MCF 10A (cell line): ENCODE data around the gene PKP4. TPM values are rescaled to one million over a fixed set of nuclear protein-coding genes. Genes with fewer than 3 reads are reported as not detected.

ENCODE experiments used
- BruUV-seq: library from RNA; stranded (reverse); fragments of 400-500 nt; replicated peaks from 2 replicates; lab custom pipeline; 2021; lab: Mats Ljungman, UMichigan
- CTCF ChIA-PET: fragments of 300-600 bp; sonication (Branson Sonifier 250); formaldehyde crosslinking; extraction: SDS; loops from one replicate; lab custom pipeline; 2021; ENCODE audit warnings: antibody characterized with exemption, inconsistent platforms; lab: Yijun Ruan, JAX
- POLR2A ChIA-PET: fragments of 300-600, 350-650 bp; sonication (Branson Sonifier 250); formaldehyde crosslinking; extraction: SDS; loops from one replicate; lab custom pipeline; 2020; ENCODE audit warnings: antibody characterized with exemption, inconsistent platforms; lab: Yijun Ruan, JAX
- DNase-seq: peaks from one replicate; pipeline ENCODE4 v3.0.0-alpha.2; 2018; ENCODE audit not compliant: unreplicated experiment
- H3K27ac Mint-ChIP-seq: one replicate; pipeline ENCODE4 v1.8.0; 2022; ENCODE audit warnings: mild to moderate bottlenecking, low read depth, mixed read lengths; ENCODE audit not compliant: unreplicated experiment
- H3K27me3 Mint-ChIP-seq: one replicate; pipeline ENCODE4 v1.8.0; 2022; ENCODE audit warnings: mixed read lengths; ENCODE audit not compliant: insufficient read depth, unreplicated experiment
- H3K36me3 Mint-ChIP-seq: one replicate; pipeline ENCODE4 v1.8.0; 2022; ENCODE audit warnings: mild to moderate bottlenecking, moderate library complexity, mixed read lengths; ENCODE audit not compliant: insufficient read depth, unreplicated experiment
- H3K4me1 Mint-ChIP-seq: one replicate; pipeline ENCODE4 v1.8.0; 2022; ENCODE audit warnings: mixed read lengths; ENCODE audit not compliant: insufficient read depth, unreplicated experiment
- H3K4me3 Mint-ChIP-seq: one replicate; pipeline ENCODE4 v1.8.0; 2022; ENCODE audit warnings: mild to moderate bottlenecking, moderate library complexity, mixed read lengths; ENCODE audit not compliant: unreplicated experiment
- H3K9me3 Mint-ChIP-seq: one replicate; pipeline ENCODE4 v1.8.0; 2022; ENCODE audit warnings: mixed read lengths; ENCODE audit not compliant: unreplicated experiment
- intact Hi-C: fragments of 100-400 bp; cut with micrococcal nuclease; formaldehyde crosslinking; loops from 2 replicates; pipeline ENCODE4 v1.14.1; 2022
- total RNA-seq: library from RNA; stranded (reverse); gene quantifications from 2 replicates; pipeline ENCODE4 v1.2.3, GENCODE V29; 2022
- TF ChIP-seq, protein P1 (sequence below): fragments of 200-600 bp; IDR thresholded peaks from one replicate; pipeline ENCODE4 v1.8.0; 2022; ENCODE audit warnings: antibody characterized with exemption, mild to moderate bottlenecking; ENCODE audit not compliant: unreplicated experiment

The PKP4 gene
- total RNA-seq, 1 experiment from 2014 or later, result 63.7 TPM

- no peaks in the 10 kb centered on the region for H3K4me1 Mint-ChIP-seq
- H3K27ac Mint-ChIP-seq, result no peak overlapping the region
- no TSS peak for BruUV-seq
- no peak overlapping the region for H3K4me3 Mint-ChIP-seq
- POLR2A ChIA-PET, result no interaction called here
- DNase-seq, result no peak
- no peaks in the 10 kb centered on the region for H3K36me3 Mint-ChIP-seq
- H3K27me3 Mint-ChIP-seq, result no peaks in the 10 kb centered on the region
- no peaks in the 10 kb centered on the region for H3K9me3 Mint-ChIP-seq
- intact Hi-C loops, result no loop called here
- CTCF ChIA-PET, result interaction anchor here (0.8 to 6.3 kb wide), 3 partner anchors 15 to 24 kb away, joined by 3 to 29 read pairs (median 4); no protein-coding TSS in a partner anchor
- TF ChIP-seq, protein P1, sequence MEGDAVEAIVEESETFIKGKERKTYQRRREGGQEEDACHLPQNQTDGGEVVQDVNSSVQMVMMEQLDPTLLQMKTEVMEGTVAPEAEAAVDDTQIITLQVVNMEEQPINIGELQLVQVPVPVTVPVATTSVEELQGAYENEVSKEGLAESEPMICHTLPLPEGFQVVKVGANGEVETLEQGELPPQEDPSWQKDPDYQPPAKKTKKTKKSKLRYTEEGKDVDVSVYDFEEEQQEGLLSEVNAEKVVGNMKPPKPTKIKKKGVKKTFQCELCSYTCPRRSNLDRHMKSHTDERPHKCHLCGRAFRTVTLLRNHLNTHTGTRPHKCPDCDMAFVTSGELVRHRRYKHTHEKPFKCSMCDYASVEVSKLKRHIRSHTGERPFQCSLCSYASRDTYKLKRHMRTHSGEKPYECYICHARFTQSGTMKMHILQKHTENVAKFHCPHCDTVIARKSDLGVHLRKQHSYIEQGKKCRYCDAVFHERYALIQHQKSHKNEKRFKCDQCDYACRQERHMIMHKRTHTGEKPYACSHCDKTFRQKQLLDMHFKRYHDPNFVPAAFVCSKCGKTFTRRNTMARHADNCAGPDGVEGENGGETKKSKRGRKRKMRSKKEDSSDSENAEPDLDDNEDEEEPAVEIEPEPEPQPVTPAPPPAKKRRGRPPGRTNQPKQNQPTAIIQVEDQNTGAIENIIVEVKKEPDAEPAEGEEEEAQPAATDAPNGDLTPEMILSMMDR, result no peak
Observed at GRCh38 chr2:158730621-158731140, 273.9 kb downstream of the PKP4 start.

DNA sequence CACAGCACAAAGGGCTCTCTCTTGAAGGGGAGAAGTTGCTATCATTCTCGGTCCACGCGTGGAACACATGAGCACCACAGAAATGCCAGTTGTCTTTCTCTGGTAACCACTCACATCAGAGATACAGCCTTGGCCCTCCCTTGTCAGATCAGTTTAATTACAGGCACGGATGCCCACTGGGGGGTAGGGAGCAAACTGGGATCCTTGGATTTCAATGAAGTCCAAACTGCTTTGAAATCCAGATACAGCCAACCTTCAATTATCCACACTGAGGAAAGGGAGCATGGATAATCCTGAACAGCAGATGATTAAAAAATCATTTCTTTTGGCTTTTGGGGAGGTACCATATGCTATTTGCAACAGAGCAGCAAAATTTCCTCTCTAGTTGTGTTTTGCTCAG is 274.6 kb downstream of the PKP4 start:
- intact Hi-C loops, result no loop called here
- Mint-ChIP-seq H3K4me1 (peaks cover 7% of the 10 kb centered on the region), H3K27ac (no peak overlapping the region), H3K27me3 (no peaks in the 10 kb centered on the region), H3K4me3 (no peak overlapping the region), H3K9me3 (no peaks in the 10 kb centered on the region), H3K36me3 (no peaks in the 10 kb centered on the region)
- CTCF ChIA-PET, result interaction anchor here (1.3 to 6.3 kb wide), 3 partner anchors 11 to 23 kb away, joined by 4 to 29 read pairs (median 21); no protein-coding TSS in a partner anchor
- BruUV-seq, result no TSS peak
- POLR2A ChIA-PET, result no interaction called here
- DNase-seq, result no peak
- TF ChIP-seq, protein P1, result no peak

Other genes with a start within 250 kb of the PKP4 start
- gene CCDC148, start 199 bp upstream of the PKP4 start, total RNA-seq, result 0.51 and 0.96 TPM in 2 replicates